GM12801 (cell line): ENCODE data around the gene SEC22C.

Experiments
- TF ChIP-seq, protein P1 (sequence below): IDR thresholded peaks from one replicate; pipeline ENCODE4 v1.5.1; 2011; ENCODE audit warnings: control low read depth; ENCODE audit not compliant: insufficient read length; ENCODE audit errors: extremely low read depth

Gene SEC22C

GRCh38 chr3:42590989-42591756 lies 9.4 kb upstream of the SEC22C start:
- TF ChIP-seq, protein P1, sequence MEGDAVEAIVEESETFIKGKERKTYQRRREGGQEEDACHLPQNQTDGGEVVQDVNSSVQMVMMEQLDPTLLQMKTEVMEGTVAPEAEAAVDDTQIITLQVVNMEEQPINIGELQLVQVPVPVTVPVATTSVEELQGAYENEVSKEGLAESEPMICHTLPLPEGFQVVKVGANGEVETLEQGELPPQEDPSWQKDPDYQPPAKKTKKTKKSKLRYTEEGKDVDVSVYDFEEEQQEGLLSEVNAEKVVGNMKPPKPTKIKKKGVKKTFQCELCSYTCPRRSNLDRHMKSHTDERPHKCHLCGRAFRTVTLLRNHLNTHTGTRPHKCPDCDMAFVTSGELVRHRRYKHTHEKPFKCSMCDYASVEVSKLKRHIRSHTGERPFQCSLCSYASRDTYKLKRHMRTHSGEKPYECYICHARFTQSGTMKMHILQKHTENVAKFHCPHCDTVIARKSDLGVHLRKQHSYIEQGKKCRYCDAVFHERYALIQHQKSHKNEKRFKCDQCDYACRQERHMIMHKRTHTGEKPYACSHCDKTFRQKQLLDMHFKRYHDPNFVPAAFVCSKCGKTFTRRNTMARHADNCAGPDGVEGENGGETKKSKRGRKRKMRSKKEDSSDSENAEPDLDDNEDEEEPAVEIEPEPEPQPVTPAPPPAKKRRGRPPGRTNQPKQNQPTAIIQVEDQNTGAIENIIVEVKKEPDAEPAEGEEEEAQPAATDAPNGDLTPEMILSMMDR, result no peak

DNA sequence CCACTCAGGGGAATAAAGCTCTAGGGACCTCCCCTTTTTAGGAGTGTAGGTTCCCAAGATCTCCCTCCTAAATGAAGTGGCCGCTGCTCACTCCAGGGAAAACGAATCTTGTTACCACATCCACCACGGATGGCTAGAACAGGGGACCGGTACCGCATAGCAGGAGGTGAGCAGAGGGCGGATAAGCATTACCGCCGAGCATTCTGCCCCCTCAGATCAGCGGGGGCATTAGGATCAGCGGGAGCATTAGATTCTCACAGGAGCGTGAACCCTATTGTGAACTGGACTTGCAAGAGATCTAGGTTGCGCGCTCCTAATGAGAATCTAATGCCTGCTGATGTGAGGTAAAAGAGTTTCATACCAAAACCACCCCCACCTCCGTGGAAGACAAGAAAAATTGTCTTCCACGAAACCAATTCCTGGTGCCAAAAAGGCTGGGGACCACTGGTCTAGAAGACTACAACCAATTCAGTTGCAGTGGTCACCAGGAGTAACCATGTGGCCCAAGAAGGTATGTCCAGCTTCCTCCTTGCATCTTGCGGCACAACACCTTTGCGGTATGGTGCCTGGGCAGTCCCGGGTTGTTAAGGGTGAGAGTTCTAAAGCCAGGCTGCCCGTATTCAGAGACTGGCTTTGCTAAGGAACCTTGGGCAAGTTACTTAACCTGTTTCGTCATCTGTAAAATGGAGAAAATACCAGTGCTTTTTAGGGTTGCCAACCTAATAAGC lies 7.8 kb upstream of the SEC22C start:
- TF ChIP-seq, protein P1, result no peak

- TF ChIP-seq, protein P1, result no peak
Measured at GRCh38 chr3:42588625-42589024, 6.9 kb upstream of the SEC22C start.

DNA sequence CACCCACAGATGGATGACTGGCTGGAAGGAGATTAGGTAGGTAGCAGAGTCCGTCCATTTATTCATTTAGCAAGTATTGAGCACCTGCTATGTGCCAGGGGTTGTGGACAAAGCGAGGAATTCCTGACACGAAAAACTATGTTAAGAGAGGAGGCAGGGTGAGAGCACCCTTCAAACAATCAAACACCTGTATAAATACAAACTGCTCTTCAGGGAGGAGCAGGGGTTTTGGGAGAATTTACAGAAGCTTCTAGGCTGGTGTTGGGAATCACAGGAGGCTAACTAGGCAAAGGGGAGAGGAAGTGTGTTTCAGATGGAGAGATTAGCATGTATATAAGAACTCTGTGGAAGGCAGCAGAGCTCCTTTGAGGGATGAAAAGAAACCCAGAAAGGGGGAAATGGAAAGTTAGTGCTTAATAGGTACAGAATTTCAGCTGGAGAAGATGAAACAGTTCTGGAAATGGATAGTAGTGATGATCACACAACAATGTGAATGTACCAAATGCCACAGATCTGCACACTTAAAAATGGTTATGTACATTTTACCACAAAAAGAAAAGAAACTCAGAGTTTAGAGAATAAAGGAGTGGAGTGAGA lies 805 bp upstream of the SEC22C start:
- TF ChIP-seq, protein P1, result no peak

DNA sequence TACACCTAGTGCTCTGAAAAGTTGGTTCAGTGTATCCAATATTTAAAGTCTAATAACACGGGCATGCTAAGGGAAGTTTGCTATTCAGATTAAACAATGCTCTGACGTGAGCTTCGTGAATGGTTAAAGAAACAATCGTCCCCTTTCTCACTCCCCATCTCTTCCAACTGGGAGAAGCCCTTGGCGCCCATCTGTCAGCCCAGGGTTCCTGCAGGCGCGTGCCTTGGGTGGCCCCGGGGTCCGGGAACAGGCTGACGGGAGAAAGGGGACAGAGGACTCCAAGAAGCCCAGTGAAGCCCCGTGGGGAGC lies 413 bp downstream of the SEC22C start:
- TF ChIP-seq, protein P1, result no peak

DNA sequence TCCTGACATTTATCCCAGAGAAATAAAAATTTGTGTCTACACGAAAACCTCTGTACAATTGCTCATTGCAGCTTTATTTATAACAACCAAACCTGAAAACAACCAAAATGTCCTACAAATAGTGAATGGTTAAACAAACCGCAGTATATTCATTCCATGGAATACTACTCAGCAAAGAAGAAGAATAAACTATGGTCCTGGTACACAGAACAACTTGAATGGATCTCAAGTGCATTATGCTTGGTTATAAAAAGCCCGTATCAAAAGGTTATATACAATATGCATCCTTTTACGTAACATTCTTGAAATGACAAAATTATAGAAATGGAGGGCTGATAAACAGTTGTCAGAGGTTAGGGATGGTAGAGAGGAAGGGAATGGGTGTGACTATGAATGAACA lies 3.7 kb downstream of the SEC22C start:
- TF ChIP-seq, protein P1, result no peak

GRCh38 chr3:42575137-42575741 lies 6.5 kb downstream of the SEC22C start:
- TF ChIP-seq, protein P1, result no peak
